Cerebellar nuclear complex (tissue), 1 donor: ENCODE measurements around the gene IQCC.

Experiments
- DNase-seq, 2 experiments: peaks; one replicate each; lab custom pipeline; 2025; lab: John Stamatoyannopoulos, UW

The IQCC gene

DNA sequence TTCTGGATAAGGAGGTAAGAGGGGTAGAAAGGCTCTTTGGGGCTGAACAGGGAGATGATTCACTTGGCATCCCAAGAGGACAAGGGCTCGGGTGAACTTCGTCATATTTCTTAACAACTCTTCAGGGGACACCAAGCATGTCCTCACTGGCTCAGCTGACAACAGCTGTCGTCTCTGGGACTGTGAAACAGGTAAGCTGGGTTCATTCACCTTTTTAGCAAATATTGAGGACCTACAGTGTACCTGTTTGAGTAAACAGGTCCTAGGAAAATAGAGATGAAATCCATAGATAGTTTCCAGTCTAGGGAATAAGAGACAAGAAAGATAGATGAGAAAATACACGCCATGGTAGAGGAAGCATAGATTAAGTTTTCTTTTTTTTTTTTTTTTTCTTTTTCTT, 18.8 kb downstream of the IQCC start:
- DNase-seq = no peak

DNA sequence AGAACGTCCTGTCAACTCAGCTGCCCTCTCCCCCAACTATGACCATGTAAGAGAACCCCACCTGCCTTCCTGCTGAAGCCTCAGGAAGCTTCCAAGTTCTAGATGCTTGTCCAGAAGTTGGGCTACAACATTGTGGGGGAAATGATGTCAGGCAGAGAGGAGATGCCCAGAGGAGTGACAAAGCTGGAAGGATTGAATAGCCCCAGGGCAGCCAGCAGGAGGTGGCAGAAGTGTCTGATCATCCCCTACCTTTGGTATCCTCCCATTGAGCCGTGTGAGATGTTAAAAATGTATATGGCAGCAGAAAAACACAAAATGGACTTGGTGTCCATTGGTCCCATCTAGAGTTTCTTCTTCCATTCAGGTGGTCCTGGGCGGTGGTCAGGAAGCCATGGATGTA, 23.3 kb downstream of the IQCC start:
- DNase-seq = no peak

DNA sequence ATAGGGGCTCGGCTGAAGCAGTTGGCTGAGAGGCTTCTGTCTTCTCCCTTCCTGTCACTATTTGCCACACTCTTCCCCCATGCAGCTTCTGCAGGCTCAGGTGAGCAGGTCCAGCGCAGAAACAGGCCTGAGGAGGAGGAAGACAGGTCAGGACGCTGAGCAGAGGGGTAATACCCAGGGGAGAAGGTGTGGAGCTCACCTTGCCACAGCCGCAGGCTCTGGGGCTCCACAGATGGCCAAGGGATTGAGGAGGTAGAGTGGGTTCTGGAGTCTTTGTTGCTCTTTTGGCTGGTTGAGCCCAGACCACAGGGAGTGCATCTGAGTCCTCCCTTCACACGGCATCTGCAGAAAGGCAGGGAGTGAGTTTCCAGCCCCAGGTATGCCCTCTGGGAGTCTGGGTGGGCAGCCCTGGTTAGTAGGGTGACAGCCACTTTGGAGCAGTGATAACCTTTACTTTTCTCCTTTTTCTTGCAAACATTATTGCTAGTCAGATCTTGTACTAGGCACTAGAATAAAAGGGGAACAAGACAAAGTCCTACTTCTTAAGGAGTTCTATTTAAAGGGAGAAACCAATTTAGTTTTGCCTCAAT, 26.5 kb downstream of the IQCC start:
- no peak for DNase-seq

DNA sequence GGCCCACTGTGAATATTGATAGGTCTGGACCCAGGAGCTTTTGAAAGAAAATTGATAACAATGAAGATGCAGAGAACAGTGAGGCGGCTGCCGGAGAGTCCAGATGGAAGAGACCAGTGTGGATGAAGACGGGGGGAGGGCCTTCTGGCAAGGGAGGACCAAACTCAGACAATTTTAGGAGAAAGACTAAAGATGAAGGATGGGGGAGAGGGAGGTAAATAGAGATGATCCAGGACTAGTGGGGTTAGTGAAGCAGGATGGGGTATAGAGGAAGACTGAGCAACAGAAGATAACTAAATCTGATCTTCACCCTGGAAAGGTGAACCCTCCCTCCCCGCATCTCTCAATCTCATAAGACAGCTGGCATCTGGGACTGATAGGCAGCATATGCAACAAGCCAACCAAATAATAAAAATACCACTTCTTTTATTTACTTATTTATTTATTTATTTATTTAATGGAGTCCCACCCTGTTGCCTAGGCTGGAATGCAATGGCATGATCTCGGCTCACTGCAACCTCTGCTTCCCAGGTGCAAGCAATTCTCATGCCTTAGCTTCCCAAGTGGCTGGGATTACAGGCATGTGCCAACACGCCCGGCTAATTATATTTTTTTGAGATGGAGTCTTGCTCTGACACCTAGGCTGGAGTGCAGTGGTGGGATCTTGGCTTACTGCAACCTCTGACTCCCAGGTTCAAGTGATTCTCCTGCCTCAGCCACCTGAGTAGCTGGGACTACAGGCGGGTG, 27.3 kb downstream of the IQCC start:
- no peak for DNase-seq

DNA sequence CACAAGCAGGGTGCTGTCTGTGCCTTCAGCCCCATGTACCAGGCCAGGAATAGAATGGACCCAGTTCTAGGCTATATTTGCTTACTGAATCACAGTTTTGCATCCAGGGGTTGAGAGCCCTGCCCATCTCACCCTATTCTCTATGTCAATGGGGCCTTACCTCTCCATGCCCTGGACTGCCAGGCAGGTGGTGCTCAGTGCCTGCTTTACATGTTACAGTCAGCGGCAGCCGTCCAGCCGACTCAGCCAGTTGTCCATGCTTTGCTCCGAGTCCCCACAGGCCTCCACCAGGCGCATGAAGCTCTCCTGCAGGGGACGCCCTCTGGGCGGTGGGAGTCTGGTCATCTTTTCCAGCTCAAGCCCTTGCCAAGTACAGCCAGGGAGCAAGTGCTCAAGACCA, 29.3 kb downstream of the IQCC start:
- no peak for DNase-seq

DNA sequence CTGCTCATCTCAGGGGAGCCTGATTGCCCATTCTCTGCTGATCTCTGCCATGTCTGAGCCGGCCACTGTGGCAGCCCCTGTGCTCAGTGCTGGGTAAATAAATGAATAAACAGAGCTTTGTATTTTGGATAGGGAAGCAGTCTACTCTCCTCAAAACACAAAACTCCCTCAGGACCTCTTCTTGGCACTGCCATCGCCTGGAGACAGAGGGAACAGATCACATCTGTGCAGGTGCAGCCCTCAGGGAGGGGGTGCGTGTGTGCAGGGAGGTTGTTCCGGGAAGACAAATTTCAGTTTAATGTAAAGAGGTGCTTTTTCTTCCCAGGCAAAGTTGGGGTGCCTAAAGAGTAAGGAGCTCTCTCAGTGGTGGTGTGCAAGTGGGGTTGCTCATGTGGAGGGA, 33.9 kb downstream of the IQCC start:
- no peak for DNase-seq

DNA sequence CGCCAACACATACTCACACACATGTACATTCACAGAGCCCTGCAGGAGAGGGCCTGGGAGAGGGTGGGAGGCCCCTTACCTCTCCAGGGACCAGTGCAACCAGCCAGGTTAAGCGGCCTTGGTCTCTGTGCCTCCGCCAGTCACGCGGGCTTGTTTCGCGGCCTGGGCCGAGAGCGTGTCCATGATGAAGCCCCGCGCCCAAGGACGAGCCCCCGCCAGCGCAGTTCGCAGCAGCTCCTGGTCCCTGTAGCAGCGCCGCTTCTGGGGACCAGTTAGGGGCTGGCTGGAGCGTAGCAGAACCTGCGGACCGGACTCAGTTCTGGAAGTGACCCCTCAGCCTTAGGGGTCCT, 34.3 kb downstream of the IQCC start:
- no peak for DNase-seq

DNA sequence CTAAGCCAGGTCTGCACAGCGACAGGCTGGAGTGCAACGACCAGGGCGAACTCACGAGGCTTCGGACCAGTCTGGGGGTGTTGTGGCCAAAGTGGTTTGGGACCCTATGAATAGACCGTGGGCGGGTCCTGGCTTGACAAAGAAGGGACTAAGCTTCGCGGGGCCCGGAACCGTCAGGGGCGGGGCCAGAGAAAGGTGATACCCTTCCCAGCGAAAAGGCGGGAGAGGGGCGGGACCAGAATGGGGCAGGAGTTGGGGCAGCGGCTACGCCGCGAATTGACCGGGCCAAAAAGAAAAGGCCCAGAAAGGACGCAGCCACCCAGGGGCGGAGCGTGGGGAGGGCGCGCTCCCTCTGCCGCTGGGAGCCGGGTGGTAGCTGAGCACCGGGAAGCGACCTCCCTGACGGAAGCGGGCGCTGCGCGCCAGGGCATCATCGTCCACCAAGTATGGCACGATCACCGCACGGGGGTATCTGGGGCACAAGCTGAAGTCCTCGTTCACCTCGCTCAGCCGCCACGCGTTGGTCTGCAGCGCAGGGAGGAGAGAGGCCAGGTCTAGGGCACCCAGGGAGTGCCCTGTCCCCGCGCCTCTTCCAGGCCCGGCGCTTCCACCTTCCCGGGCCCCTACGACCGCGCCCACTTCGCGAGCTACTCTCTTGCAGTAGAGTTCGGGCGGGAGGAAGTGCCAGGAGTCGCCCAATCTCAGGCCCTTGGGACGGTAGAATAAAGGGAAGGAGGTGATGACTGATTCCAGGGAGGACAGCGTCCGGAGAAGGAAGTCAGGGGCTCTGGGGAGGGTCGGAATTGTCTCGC, 34.9 kb downstream of the IQCC start:
- DNase-seq = no peak

DNA sequence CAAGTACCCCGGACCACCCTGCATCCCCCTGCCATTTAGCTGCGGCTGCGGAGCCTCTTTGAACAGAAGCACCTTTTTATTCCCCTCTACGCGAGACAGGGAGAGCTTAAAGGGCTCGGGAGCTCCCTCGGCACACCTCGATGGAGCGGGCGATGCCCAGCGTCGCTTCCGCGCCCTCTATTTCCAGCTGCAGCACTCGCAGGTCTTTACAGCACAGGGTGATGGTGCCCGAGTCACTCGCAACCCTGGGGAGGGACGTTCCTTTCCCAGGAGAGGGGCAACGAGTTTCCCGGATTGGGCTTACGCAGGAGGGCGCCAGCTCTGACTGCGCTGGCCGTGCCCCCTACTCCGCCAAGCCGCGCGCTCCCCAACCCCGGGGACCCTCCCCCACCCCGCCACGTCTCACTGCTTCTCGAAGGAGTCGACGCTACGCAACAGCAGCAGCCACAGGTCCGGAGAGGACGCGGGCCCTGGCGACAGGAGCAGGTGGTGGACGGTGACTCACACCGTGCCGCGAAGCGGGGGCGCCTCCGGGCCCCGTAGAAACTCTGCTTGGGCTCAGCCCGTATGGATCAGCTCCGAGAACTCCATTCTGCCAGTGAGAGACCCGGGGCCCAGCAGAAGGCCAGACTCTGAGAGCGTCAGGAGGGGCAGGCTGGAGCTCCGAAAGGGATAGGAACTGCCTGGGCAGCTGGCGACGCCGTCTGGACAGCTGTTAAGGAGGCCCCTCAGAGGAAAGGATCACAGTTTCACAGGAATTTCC, 35.7 kb downstream of the IQCC start:
- DNase-seq = no peak

DNA sequence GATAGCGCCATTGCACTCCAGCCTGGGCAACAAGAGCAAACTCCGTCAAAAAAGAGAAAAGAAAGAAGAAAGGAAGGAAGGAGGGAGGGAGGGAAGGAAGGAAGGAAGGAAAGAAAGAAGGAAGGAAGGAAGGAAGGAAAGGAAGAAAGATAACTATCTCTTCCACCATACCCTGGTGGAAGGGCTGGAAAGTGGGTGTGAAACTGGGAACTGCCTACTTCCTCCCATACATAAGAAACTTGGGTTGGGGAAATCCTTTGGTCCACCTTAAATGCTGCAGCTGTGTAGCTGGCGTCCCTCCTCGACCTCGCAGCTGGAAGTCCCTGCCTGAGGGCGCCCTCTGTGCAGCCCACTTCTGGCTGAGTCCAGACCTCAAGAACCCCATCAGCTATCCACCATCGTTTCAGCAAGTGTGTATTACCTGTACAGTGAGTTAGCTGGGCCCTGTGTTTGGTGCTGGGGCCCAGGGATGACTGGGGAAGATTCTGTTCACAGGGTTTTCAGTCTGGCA, 36.9 kb downstream of the IQCC start:
- DNase-seq = no peak

DNA sequence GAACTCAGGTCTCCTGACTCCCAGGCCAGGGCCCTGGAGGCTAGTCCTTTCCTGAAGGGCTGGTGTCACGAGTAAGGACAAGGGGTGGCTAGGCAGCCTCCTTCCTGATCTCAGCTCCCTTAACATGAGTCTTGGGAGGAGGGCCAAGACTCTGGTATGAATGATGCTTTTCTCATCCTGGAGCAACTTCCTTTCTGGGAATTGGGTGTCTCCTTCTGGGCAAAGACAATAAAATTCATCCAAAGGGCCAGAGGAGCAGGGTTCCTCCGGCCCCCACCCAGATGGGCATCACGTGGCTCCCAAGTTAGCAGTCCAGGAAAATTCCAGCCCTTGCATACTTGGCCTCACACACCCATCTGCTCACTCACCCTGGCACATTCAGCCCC, 41.4 kb downstream of the IQCC start, which contains the start of gene FAM167B:
Gene FAM167B (plus strand): TSS at position 335 of the 386 bp plus-strand sequence. CDS start 200 bp downstream, outside the sequence.
- DNase-seq = no peak

DNA sequence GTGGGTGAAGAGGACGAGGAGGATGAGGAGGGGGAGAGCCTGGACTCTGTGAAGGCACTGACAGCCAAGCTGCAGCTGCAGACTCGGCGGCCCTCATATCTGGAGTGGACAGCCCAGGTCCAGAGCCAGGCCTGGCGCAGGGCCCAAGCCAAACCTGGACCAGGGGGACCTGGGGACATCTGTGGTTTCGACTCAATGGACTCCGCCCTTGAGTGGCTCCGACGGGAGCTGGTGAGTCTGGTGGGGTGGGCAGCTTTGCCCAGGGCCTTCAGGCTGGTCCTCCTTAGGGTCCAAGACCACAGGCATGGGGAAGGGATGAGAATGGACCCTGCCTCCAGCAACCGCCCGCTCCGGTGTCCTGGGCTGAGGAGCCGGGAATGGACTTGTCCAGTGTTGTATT, 42.0 kb downstream of the IQCC start:
- DNase-seq = no peak

DNA sequence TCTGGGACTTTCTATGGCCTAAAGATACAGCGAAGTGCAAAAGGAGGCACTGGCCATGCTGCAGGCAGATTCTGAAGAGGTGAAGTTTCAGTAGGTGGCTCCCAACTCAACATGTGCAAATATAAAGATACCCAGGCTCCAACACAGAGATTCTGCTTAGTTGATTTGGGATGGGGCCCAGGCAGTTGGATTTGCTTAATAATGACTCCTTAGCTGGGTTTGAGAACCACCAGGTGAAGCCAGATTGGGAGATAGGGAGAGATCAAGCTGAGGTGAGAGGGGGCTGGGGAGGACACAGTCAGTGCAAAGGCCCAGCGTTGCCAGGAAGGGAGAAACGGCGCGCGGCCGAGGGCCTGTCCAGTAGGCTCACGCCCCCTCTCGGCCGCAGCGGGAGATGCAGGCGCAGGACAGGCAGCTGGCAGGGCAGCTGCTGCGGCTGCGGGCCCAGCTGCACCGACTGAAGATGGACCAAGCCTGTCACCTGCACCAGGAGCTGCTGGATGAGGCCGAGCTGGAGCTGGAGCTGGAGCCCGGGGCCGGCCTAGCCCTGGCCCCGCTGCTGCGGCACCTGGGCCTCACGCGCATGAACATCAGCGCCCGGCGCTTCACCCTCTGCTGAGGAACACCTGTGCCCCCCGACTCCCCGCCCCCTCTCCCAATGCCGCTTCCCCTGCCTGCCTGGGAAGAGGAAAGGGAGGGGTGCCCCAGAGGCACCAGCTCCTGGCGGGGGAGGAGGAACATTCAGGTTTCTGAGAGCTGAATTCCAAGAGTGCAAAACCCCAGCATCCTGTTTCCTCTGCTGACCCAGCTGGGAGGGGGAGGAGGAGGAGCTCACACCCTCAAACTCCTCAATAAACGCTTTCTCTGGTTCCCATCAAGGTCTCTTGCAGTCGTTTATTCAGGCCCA, 42.8 kb downstream of the IQCC start:
- DNase-seq = no peak

DNA sequence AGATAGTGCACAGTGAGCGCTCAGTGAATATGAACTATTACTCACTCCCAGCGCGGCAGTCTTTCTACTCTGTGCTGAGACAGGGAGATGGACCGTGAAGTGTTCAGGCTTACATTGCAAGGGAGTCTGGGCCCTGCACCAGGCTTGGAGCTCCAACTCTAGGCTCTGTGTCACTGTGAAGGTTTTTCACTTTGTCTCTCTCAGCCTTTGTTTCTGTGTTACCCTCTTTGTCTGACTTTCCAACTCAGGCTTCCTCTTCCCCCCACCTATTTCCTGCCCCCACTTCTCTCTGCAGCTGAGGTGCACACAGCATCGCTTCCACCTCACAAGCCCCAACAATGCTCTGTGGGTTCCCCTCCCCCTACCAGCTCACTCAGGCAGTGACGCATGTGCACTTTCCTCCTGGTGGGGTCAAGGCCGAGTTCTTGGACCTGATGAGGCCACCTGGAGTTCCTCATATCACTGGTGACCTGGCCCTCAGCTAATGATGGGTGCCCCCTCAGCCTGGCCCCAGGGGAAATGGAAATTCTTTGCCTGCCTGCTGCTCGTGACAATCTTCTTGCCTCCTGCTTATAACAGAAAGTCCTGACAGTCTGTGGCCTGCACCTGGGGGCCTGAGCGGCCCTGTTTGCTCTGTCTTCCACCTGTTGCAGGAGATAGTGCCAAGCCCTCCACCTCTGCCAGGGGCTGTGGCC, 44.5 kb downstream of the IQCC start:
- DNase-seq = no peak

DNA sequence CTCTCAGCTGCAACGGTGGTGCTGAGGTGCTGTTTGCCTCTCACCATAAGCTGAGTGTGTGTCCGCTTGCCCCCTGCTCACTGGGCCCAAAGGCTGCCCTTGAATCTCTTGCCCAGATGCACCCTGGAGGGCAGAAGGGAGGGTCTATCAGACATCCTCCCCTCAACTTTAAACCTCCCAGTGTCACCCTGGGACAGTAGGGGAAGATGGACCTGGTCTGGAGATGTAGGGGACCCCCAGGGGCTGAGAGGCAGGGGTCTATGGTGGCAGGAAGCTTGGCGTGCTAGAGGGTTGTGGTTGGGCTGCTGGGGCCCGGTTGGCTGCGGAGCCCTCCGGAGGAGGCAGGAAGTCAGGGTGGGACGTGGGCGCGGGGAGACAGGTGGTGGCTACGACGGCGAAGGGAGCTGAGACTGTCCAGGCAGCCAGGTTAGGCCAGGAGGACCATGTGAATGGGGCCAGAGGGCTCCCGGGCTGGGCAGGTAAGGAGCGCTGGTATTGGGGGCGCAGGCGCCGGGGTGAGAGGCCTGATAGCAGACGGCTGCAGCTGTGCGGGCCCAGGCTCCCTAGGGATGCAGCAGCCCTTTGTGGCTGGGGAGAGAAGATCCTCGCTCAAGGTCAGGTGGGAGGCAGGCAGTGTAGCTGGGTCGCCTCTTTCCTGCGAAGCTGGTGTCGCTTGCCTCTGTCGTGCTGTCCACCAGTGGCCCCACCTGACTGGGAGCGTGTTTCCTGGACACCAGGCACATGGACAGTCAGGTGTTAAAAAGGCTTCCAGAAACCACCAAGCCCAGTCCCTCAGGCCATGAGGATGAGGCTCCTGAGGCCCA, 45.6 kb downstream of the IQCC start, which contains the start of gene LCK:
Gene LCK (plus strand): TSS at position 373 of the 824 bp plus-strand sequence. CDS start 23,065 bp downstream, outside the sequence.
- no peak for DNase-seq

DNA sequence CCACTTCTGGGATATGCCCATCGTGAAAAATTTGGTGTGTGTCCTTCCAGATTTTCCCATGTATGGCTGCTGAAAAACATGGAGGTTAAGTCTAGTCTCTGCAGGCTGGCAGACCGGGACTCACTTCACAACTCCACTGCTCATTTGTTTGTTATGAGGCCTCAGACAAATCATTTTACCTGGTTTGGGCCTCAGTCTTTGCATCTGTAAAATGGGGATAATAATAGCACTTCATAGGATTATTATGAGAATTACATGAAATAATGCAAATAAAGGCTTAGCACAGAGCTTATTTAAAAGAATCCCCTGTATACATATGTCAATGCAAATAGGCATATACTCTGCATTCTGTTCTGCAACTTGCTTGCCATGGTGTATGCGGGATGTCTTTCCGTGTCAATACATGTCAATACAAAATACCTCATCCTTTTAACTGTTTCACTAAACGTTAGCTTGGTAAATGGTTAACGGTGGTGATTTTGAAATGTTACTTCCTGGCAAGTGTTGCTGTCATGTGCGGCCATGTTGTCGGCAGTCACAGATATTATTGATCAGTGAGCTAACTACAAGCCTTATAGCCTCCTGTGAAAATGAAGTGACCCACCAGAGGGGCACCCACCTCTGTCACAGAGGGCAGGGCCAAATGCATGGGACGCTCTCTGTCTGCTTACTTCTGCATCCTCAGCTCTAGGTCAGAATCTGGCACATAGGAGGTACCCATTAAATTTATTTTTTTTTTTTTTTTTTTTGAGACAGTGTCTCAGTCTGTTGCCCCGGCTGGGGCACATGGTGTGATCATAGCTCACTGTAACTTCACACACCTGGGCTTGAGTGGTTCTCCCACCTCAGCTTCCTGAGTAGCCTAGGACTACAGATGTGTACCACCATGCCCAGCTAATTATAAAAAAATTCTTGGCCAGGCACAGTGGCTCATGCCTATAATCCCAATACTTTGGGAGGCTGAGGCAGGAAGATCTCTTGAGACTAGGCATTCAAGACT, 49.9 kb downstream of the IQCC start:
- no peak for DNase-seq

DNA sequence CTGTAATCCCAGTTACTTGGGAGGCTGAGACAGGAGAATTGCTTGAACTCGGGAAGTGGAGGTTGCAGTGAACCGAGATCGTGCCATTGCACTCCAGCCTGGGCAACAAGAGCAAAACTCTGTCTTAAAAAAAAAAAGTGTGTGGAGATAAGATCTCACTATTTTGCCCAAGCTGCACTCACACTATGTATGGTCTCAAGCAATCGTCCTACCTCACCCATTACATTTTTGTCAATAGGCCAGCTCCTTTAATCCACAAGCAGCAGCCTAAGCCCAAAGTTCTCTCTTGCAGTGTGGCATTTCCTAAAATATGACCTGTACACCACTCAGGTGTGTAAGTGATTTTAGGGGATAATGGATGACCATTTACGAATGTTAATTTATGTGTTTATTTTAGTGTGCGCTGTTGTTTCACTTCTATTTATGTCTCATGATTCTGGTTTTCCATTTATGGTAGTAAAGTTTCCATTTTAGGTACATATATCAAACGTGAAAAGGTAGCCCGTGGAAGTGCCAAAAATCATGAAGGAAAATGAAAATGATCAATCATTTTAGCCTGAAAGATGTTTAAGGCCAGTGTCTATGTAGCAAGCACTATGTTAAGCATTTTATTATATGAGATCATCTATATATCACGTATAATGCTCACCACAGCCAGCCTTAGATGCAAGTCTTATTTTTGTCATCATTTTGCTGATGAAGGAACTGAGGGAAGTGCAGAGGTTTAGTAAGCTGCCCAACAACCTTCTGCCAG, 51.2 kb downstream of the IQCC start:
- no peak for DNase-seq

DNA sequence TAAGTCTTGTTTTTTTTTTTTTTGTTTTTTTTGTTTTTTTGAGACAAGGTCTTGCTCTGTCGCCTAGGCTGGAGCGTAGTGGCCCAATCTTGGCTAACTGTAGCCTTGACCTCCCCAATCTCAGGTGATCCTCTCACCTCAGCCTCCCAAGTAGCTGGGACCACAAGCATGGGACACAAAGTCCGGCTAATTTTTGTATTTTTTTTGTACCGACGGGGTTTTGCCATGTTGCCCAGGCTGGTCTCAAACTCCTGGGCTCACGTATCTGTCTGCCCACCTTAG, 51.7 kb downstream of the IQCC start:
- DNase-seq = no peak
